ENCODE measurements around the gene GOLGA6L24.
"Not testable (repeated sequence)": the region's sequence is repeated elsewhere in the genome, so short reads cannot be mapped to it uniquely, and the experiment has no call there.

Gene GOLGA6L24, protein sequence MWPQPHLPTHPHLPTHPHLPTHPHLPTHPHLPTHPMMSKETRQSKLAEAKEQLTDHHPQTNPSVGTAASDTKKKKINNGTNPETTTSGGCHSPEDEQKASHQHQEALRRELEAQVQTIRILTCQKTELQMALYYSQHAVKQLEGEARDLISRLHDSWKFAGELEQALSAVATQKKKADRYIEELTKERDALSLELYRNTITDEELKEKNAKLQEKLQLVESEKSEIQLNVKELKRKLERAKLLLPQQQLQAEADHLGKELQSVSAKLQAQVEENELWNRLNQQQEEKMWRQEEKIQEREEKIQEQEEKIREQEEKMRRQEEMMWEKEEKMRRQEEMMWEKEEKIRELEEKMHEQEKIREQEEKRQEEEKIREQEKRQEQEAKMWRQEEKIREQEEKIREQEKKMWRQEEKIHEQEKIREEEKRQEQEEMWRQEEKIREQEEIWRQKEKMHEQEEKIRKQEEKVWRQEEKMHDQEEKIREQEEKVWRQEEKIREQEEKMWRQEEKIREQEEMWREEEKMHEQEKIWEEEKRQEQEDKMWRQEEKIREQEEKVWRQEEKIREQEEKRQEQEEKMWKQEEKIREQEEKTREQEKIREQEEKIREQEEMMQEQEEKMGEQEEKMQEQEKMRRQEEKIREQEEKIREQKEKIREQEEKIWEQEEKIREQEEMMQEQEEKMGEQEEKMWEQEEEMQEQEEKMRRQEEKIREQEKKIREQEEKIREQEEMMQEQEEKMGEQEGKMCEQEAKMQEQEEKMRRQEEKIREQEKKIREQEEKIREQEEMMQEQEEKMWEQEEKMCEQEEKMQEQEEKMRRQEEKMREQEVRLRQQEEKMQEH

DNA sequence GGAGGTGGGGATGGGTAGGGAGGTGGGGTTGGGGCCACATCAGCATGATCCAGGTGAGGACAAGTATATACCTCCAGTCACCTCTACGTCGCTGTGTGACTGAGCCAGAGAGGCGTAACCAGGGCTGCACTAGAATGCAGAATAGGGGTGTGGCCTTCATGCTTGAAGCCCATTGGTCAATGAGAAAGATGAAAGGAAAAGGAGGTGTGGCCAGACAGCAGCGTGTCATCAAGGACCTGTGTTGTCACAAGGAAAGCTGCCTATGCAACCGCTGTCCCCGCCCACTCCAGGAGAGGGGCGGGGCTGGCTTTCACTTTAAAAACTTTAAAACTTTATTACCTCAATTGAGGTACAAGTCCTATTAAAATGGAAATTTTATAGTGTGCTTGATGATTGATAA lies at the start of gene GOLGA6L24:
GOLGA6L24 (minus strand) TSS at position 101 of the 400 bp plus-strand sequence; CDS start at position 40, 61 bp downstream.
- H3K4me1 Mint-ChIP-seq, H3K27ac Mint-ChIP-seq, H3K4me3 Mint-ChIP-seq, ATAC-seq, H3K9me3 Mint-ChIP-seq, H3K36me3 Mint-ChIP-seq, H3K27me3 Mint-ChIP-seq: not testable (repeated sequence)

DNA sequence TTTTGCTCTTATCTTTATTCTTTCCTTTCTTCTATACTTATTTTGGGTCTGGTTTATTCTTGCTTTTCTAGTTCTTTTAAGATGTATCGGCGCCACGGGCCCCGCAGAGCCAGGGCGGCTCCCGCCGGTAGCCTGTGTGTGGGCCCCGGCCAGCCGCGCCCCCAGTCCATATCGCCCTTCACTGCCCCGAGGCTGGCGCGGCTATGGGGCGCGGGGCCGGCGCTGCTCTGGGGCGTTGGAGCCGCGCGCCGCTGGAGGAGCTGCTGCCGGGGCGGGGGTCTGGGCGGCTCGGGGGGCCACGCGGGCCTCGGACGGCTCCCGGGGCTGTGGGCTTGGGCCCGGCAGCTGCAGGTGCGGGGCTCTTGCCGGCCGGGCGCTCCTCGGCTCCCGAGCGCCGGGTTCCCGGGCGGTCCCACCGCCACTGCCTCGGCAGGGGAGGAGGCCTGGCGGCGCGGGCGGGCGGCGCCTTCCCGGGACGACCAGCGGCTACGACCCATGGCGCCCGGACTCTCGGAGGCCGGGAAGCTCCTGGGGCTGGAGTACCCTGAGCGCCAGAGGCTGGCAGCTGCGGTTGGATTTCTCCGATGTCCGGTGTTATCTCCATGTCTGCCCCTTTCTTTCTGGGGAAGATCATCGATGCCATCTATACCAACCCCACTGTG lies 45.0 kb upstream of the GOLGA6L24 start:
- peak; percentile 54 for ATAC-seq
- not testable (repeated sequence) for H3K4me3 Mint-ChIP-seq, H3K27ac Mint-ChIP-seq

DNA sequence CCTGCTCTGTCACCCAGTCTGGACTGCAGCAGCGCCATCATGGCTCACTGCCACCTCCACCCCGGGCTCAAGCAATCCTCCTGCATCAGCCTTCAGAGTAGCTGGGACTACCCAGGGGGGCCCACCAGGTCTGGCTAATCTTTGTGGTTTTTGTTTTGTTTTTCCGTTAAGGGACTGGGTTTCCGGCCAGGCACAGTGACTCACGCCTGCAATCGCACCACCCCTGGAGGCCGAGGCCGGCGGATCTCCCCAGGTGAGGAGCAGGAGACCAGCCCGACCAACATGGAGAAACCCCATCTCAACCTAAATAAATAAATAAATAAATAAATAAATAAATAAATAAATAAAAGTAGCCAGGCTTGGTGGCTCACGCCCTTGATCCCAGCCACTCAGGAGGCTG lies 38.1 kb upstream of the GOLGA6L24 start:
- ATAC-seq, H3K4me3 Mint-ChIP-seq, H3K9me3 Mint-ChIP-seq, H3K4me1 Mint-ChIP-seq, H3K36me3 Mint-ChIP-seq, H3K27ac Mint-ChIP-seq, H3K27me3 Mint-ChIP-seq: not testable (repeated sequence)

More for the DNA sequence above, 45.0 kb upstream of the GOLGA6L24 start:
- H3K36me3 Mint-ChIP-seq, H3K9me3 Mint-ChIP-seq, H3K27me3 Mint-ChIP-seq, H3K4me1 Mint-ChIP-seq: not testable (repeated sequence)

DNA sequence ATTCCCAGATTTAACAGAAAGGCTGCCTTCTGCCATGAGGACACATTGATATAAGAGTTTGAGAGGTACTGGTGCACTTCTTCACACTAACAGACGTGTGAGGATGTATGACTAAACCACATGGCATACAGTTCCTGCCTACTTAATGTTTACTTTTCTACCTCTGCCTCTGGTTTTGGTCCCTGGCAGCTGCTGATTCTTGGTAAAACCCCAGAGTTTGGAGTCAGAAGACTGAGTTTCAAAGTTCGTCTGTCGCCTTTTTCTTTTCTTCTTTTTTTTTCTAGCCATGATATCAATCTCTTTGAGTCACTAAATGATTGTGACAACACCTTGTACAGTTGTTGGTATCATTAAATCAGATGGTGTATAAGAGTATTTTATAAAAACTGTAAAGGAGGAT lies 22.2 kb upstream of the GOLGA6L24 start:
- not testable (repeated sequence) for H3K27me3 Mint-ChIP-seq, H3K4me1 Mint-ChIP-seq, H3K4me3 Mint-ChIP-seq, H3K27ac Mint-ChIP-seq, ATAC-seq, H3K9me3 Mint-ChIP-seq, H3K36me3 Mint-ChIP-seq

DNA sequence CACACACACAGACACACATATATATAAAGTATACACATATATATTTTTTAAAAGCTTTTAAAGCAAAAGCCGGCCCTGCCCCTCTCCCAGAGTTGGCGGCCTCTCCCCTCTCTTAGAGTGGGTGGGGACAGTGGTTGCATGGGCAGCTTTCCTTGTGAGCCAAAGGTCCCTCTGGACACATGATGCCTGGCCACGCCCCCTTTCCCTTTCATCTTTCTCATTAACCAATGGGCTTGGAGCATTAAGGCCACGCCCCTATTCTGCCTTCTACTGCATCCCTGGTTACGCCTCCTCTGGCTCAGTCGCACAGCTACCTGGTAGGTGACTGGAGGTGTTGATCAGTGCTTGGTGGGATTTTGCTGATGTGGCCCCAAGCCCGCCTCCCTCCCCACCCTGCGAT lies 20.5 kb upstream of the GOLGA6L24 start, which contains the start of gene GOLGA8F:
GOLGA8F (plus strand) TSS at position 301 of the 400 bp plus-strand sequence; CDS start at position 399, 98 bp downstream.
- H3K4me1 Mint-ChIP-seq, H3K4me3 Mint-ChIP-seq, ATAC-seq, H3K27me3 Mint-ChIP-seq, H3K36me3 Mint-ChIP-seq, H3K9me3 Mint-ChIP-seq, H3K27ac Mint-ChIP-seq: not testable (repeated sequence)

DNA sequence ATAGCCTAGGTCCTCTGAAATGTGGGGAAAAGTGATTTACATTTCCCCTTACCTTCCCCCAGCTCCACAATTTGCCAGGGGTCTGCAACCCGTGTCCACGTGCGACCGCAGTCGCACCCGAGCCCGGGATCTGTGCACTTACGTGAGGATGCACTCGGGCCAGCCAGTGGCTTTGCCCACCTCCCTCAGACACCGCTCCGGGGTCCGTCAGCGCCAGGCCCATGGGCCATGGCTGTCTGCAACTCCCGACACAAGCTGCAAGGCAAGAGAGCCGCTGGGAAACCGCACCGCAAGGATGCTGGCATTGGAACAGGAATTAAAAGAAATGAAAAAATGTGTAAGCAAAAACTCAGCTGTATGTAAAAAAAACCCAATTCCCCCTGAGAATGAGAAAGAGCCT lies 7.6 kb upstream of the GOLGA6L24 start:
- ATAC-seq, H3K27ac Mint-ChIP-seq, H3K4me3 Mint-ChIP-seq, H3K27me3 Mint-ChIP-seq, H3K36me3 Mint-ChIP-seq, H3K9me3 Mint-ChIP-seq, H3K4me1 Mint-ChIP-seq: not testable (repeated sequence)

DNA sequence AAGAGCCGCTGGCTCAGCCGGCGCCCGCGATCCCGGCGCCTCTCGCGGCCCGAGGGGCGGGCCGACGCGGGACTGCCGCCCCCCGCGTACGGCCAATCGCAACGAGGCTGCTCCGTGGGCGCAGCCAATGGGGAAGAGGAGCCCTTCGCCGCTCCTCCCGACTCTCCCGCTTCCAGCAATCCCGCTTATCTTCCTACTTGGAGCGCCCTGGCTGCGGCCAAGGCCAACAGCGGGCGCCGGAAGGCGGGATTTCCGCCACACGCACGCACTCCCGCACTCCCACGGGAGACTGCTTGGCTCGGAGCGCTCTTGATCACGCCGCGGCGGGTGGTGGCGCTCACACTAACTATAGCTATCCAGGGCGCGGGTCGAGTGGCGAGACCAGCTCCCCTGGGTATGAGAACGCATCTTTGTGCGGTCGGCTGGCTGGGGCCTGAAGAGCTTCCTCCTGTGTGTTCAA lies 35.7 kb downstream of the GOLGA6L24 start, which contains the start of gene HERC2:
HERC2 (minus strand) TSS at position 51 of the 460 bp plus-strand sequence. CDS start 746 bp downstream, outside the sequence.
- H3K36me3 Mint-ChIP-seq, H3K27me3 Mint-ChIP-seq, ATAC-seq, H3K4me1 Mint-ChIP-seq, H3K9me3 Mint-ChIP-seq: not testable (repeated sequence)
- Mint-ChIP-seq H3K27ac (peak within 1 kb of the TSS; percentile 91), H3K4me3 (peak within 1 kb of the TSS; percentile 92)

DNA sequence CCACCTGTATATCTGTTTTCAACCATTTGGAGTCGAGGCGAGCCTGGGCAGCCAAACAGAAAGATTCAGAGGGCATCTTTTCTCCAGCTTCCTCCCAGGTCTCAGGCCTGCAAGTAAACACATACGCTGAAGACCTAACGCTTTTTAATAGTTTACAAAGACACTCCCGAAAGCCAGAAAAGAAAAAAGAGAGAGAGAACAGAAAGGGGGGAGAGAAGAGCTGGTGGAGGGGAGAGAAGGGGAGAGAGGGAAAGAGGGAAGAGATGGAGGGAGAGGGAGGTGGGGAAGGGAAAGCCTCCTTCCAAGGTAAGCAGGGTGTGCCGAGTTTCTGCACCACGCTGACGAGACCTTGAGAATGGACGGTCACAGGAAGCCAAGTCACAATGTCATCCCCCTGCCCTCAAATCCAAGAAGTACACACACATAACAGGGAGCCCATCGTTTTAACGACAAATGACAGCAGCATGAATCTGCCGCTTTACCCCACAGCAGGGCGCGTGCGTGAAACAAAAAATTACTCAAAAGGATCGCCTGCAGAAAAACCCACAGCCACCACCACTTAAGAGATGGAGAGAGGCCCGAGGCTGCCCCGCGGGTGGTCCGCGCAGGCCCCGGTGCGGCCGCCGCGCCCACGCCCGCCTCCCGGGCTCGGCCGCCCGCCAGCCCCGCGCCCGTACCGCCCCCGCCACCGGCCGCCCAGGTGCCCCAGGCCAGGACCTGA lies 36.4 kb downstream of the GOLGA6L24 start:
- H3K4me3 Mint-ChIP-seq: peak overlapping the region; percentile 92
- peak overlapping the region; percentile 91 for H3K27ac Mint-ChIP-seq
- H3K9me3 Mint-ChIP-seq, ATAC-seq, H3K27me3 Mint-ChIP-seq, H3K4me1 Mint-ChIP-seq: not testable (repeated sequence)
- peaks cover 11% of the 10 kb centered on the region for H3K36me3 Mint-ChIP-seq

DNA sequence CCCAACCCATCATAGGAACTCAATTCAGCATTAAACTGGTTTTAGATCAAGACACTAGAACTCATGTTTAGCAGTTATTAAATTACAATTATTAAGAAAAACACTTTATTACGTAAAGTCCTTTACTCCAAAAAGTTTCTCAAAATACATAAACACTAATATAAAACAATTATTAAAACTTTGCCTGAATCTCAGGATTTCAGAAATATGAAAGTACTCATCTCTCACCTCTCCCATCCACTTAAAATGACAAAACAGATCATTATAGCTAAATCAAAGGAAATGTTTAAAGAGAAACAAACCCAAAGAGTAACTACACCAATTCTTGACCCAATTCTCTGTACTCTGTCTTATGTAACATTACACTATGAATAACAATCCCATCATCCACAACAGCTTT lies 38.2 kb downstream of the GOLGA6L24 start:
- H3K4me3 Mint-ChIP-seq, H3K4me1 Mint-ChIP-seq, H3K27me3 Mint-ChIP-seq, H3K9me3 Mint-ChIP-seq, H3K27ac Mint-ChIP-seq, ATAC-seq: not testable (repeated sequence)
- peaks cover 11% of the 10 kb centered on the region for H3K36me3 Mint-ChIP-seq

DNA sequence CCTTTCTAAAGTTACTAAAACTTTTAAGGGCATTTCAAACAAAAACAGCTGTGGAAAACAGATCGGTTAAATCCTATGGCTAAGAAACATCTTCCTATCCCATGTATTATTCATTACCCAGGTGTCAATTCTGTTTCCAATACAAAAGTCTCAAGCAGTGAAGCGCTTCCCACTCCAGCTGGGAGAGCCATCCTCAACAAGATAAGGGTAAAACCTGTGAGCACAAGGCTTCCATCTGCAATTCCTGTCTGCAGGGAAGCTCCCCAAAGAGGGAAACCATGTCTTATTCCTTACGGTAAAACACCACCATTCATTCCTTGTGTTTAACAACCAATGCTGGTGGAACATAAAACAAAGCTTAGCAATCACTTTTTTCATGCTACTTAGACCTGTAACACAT lies 39.1 kb downstream of the GOLGA6L24 start:
- not testable (repeated sequence) for H3K27me3 Mint-ChIP-seq, H3K9me3 Mint-ChIP-seq, ATAC-seq, H3K27ac Mint-ChIP-seq, H3K4me3 Mint-ChIP-seq
- peaks cover 17% of the 10 kb centered on the region for H3K36me3 Mint-ChIP-seq
- H3K4me1 Mint-ChIP-seq: peaks cover 12% of the 10 kb centered on the region

DNA sequence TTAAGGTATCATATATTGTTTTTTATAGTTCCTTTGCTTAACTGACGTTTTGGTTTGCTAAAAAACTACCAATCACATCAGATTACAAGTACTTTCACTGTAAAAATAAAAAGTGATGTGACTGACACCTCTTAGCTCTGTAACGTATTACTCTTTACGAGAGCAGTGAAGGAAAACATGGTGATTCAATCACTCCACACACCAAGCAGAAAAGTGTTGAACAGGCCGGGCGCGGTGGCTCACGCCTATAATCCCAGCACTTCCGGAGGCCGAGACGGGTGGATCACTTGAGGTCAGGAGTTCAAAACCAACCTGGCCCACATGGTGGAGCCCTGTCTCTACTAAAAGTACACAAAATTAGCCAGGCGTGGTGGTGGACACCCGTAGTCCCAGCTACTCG lies 39.8 kb downstream of the GOLGA6L24 start:
- Mint-ChIP-seq H3K4me1 (peaks cover 12% of the 10 kb centered on the region), H3K36me3 (peaks cover 21% of the 10 kb centered on the region)
- H3K27ac Mint-ChIP-seq, H3K4me3 Mint-ChIP-seq, H3K27me3 Mint-ChIP-seq, ATAC-seq, H3K9me3 Mint-ChIP-seq: not testable (repeated sequence)

DNA sequence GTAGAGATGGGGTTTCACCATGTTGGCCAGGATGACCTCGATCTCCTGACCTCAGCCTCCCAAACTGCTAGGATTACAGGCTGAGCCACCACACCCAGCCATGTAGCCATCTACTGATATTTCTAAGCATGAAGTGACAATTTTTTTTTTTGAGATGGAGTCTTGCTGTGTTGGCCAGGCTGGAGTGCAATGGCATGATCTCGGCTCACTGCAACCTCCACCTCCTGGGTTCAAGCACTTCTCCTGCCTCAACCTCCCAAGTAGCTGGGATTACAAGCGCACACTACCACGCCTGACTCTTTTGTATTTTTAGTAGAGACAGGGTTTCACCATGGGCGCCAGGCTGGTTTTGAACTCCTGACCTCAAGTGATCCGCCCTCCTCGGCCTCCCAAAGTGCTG lies 40.9 kb downstream of the GOLGA6L24 start:
- Mint-ChIP-seq H3K4me1 (peaks cover 12% of the 10 kb centered on the region), H3K36me3 (peaks cover 21% of the 10 kb centered on the region)
- H3K4me3 Mint-ChIP-seq, H3K27me3 Mint-ChIP-seq, H3K9me3 Mint-ChIP-seq, H3K27ac Mint-ChIP-seq, ATAC-seq: not testable (repeated sequence)

DNA sequence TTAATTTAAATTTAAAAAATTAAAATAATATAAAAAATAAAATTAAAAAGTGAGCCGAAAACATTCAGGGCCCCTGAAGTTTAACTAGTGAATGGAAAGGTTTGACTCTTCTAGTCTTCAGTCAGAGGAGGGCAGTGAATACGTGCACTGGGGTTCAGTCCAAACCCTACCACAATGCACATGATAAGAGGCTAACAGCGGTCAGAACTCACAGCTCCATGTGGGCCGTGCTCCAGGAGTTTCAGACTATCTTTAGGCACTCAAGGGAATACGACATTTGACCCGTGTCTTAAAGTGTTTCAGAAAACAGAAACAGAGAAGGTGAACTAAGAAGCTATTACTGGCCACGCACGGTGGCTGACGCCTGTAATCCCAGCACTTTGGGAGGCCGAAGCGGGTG lies 47.4 kb downstream of the GOLGA6L24 start:
- not testable (repeated sequence) for ATAC-seq, H3K9me3 Mint-ChIP-seq, H3K4me3 Mint-ChIP-seq, H3K27ac Mint-ChIP-seq, H3K4me1 Mint-ChIP-seq, H3K27me3 Mint-ChIP-seq
- H3K36me3 Mint-ChIP-seq: peaks cover 32% of the 10 kb centered on the region

DNA sequence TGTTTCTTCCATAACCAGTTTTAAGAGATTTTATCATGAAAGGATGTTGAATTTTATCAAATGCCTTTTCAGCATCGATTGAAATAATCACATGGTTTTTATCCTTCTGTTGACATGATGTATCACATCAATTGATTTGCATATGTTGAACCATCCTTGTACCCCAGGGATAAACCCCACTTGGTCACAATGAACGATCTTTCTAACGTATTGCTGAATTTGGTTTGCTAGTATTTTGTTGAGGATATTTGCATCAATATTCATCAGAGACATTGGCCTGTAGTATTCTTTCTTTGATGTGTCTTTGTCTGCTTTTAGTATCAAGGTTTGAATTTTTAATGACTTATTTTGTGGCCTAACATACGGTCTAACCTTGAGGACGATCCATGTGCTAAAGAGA lies 49.2 kb downstream of the GOLGA6L24 start:
- H3K27me3 Mint-ChIP-seq, ATAC-seq, H3K9me3 Mint-ChIP-seq, H3K27ac Mint-ChIP-seq, H3K4me3 Mint-ChIP-seq, H3K4me1 Mint-ChIP-seq: not testable (repeated sequence)
- H3K36me3 Mint-ChIP-seq: peaks cover 26% of the 10 kb centered on the region

Data from stimulated activated memory B cell treated with anti-CD40 and anti-IgM and Interleukin-4, amounts not matched to agents 10 μg/mL and 1 μg/mL and 100 μg/mL, for 72 hours (primary cell).